ENCODE measurements around the gene RHBDD1.

The RHBDD1 gene

GRCh38 chr2:226791056-226791486 is 44.8 kb upstream of the RHBDD1 start:
- Mint-ChIP-seq H3K36me3 (ENCODE audit: low read depth) (peaks cover 31% of the 10 kb centered on the region), H3K9me3 (peaks cover 6% of the 10 kb centered on the region), H3K27ac (peak overlapping the region; percentile 59), H3K4me3 (peak overlapping the region; percentile 81), H3K4me1 (peaks cover 48% of the 10 kb centered on the region), H3K27me3 (ENCODE audit: low read depth, poor library complexity) (peaks cover 8% of the 10 kb centered on the region)
- TF ChIP-seq, protein P1, sequence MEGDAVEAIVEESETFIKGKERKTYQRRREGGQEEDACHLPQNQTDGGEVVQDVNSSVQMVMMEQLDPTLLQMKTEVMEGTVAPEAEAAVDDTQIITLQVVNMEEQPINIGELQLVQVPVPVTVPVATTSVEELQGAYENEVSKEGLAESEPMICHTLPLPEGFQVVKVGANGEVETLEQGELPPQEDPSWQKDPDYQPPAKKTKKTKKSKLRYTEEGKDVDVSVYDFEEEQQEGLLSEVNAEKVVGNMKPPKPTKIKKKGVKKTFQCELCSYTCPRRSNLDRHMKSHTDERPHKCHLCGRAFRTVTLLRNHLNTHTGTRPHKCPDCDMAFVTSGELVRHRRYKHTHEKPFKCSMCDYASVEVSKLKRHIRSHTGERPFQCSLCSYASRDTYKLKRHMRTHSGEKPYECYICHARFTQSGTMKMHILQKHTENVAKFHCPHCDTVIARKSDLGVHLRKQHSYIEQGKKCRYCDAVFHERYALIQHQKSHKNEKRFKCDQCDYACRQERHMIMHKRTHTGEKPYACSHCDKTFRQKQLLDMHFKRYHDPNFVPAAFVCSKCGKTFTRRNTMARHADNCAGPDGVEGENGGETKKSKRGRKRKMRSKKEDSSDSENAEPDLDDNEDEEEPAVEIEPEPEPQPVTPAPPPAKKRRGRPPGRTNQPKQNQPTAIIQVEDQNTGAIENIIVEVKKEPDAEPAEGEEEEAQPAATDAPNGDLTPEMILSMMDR (IDR thresholded peaks at IDR 0.05) = no peak
- DNase-seq = no peak

- TF ChIP-seq, protein P1 (IDR thresholded peaks at IDR 0.05) = peak; percentile 17
- Mint-ChIP-seq H3K9me3 (peaks cover 9% of the 10 kb centered on the region), H3K27me3 (ENCODE audit: low read depth, poor library complexity) (peaks cover 8% of the 10 kb centered on the region), H3K27ac (peak overlapping the region; percentile 59), H3K4me3 (peak overlapping the region; percentile 81), H3K4me1 (peaks cover 52% of the 10 kb centered on the region), H3K36me3 (ENCODE audit: low read depth) (peaks cover 31% of the 10 kb centered on the region)
- peak; percentile 92 for DNase-seq
These were observed 44.3 kb upstream of the RHBDD1 start for GRCh38 chr2:226791487-226792081.

- TF ChIP-seq, protein P1 (IDR thresholded peaks at IDR 0.05) = no peak
- peaks cover 31% of the 10 kb centered on the region for H3K36me3 Mint-ChIP-seq (ENCODE audit: low read depth)
- H3K9me3 Mint-ChIP-seq = peaks cover 9% of the 10 kb centered on the region
- peak overlapping the region; percentile 54 for H3K27ac Mint-ChIP-seq
- peaks cover 52% of the 10 kb centered on the region for H3K4me1 Mint-ChIP-seq
- H3K27me3 Mint-ChIP-seq (ENCODE audit: low read depth, poor library complexity) = peaks cover 8% of the 10 kb centered on the region
- no peak for DNase-seq
- peak overlapping the region; percentile 74 for H3K4me3 Mint-ChIP-seq
These were observed 43.5 kb upstream of the RHBDD1 start for GRCh38 chr2:226792155-226792881.

DNA sequence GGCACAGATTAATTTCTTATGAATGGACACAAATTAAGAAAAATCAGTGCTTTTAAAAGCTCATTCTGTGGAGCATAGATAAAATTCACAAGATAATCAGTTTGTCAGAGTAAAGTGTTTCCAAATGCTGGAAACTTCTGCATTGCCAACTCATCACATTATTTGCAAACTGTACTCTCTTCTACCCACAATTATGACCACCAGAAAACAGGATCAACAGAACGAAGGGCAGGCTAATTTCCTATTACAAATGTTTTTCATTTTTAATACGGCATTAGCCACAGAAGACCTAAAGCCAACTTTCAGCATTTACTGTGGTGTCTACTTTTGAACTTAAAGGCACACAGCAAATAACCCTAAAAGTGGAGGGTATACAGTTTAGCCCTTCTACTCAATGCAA is 42.2 kb upstream of the RHBDD1 start:
- Mint-ChIP-seq H3K4me3 (peak overlapping the region; percentile 74), H3K27ac (no peak overlapping the region), H3K36me3 (ENCODE audit: low read depth) (peaks cover 29% of the 10 kb centered on the region)

GRCh38 chr2:226794196-226794661 is 41.6 kb upstream of the RHBDD1 start:
- Mint-ChIP-seq H3K27me3 (ENCODE audit: low read depth, poor library complexity) (peaks cover 8% of the 10 kb centered on the region), H3K27ac (no peak overlapping the region), H3K36me3 (ENCODE audit: low read depth) (peaks cover 29% of the 10 kb centered on the region), H3K9me3 (peaks cover 10% of the 10 kb centered on the region), H3K4me3 (peak overlapping the region; percentile 74), H3K4me1 (peaks cover 47% of the 10 kb centered on the region)
- DNase-seq = no peak
- TF ChIP-seq, protein P1 (IDR thresholded peaks at IDR 0.05) = no peak

More for the DNA sequence above, 42.2 kb upstream of the RHBDD1 start:
- DNase-seq = no peak
- H3K9me3 Mint-ChIP-seq = peaks cover 10% of the 10 kb centered on the region
- peaks cover 8% of the 10 kb centered on the region for H3K27me3 Mint-ChIP-seq (ENCODE audit: low read depth, poor library complexity)
- TF ChIP-seq, protein P1 (IDR thresholded peaks at IDR 0.05) = no peak
- H3K4me1 Mint-ChIP-seq = peaks cover 52% of the 10 kb centered on the region
